D721Med (cell line): ENCODE results near the gene MMAB.

Source experiments
- DNase-seq: peaks from one replicate; pipeline ENCODE4 v3.0.0; 2011; ENCODE audit warnings: low spot score; ENCODE audit not compliant: insufficient read length
- FAIRE-seq: peaks from 2 replicates; lab custom pipeline; 2011; peaks lifted over from hg19 to GRCh38; lab: Jason Lieb, UNC
- CTCF ChIP-seq: IDR thresholded peaks from 2 replicates; pipeline ENCODE4 v1.5.1; 2012; ENCODE audit warnings: mild to moderate bottlenecking, control low read depth; ENCODE audit not compliant: insufficient read depth; ENCODE audit errors: missing control alignments

Gene MMAB

DNA sequence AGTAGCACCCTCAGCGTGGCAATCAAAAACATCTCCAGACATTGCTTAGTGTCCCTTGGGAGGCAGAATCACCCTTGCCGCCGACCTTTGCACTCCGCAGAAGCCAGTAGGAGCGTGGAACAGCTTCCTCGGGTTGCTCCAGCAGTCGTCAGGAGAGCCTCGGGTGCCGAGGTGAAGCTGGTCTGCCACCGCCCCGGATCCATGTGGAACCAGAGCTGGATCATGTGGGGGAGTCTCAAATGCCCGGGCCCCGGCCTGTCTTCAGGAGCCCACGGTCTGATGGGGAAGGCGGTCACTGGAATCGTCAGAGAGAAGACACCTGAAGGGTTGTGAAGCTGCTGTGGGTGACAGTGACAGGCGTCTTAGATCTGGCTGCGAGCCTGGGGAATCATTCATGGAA, 14.6 kb upstream of the MMAB start:
- no peak for FAIRE-seq
- TF ChIP-seq CTCF = no peak
- DNase-seq = no peak

DNA sequence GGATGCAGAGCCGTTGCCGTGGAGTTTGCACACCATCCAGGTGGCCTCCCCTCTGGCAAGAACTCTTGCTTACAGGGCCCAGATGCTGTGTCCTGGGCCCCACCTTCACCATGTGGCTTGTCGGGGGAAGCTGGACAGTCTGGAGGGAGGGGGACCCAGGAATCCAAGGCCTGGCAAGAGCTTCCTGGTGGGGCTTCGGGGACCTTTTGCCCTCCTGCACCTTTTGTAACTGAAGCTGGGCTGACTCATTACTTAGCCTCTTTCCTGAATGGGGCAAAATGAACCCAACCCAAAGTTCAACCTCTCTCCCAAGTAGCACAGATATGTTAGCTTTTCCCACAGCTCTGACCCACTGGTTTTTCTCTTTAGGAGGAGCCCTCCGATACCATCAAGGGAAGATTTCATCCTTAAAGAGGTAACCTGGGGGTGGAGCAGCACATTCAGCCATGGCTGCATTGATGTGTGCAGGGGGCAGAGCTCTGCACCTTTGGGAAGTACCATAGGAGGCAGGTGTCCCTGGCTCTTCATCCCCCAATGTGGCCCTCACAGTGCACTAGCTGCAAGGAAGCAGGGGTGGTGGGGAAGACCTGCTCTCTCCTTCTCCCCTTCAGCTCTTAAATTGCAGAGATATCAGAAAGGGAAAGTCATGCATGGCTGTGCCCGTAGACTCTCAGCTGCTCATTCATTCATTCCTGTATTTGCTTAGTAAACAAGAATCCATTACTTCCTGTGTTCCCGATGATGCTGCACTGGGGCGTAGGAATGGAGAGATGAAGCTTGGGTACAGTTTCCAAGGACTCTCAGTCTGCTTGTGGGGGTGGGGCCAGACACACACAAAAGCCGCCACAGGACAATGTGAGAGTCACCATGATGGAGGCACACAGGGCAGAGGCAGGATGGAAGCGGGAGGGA, 13.3 kb upstream of the MMAB start:
- no peak for TF ChIP-seq CTCF
- DNase-seq = no peak
- FAIRE-seq = no peak

DNA sequence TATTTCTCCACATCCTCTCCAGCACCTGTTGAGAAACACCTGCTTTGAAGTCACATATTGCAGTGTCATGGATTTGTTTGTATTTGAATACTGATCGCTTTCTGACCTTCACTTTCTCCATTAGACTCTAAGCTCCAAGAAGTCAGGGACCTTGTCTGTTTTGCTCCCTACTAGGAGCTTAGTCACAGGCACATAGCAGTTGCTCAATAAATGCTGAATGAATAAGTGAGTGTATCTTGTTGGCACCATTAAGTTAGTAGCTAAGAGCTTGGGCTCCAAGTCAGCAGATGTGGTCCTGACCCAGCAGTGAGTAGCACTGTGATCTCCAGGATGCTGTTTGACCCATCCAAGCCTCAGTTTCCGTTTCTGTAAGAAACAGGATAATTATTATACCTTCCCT, 10.4 kb upstream of the MMAB start:
- no peak for TF ChIP-seq CTCF
- DNase-seq (no peak), FAIRE-seq (no peak)

- DNase-seq (no peak), FAIRE-seq (no peak)
- no peak for TF ChIP-seq CTCF
Observed at GRCh38 chr12:109582636-109583035, 9.3 kb upstream of the MMAB start.

DNA sequence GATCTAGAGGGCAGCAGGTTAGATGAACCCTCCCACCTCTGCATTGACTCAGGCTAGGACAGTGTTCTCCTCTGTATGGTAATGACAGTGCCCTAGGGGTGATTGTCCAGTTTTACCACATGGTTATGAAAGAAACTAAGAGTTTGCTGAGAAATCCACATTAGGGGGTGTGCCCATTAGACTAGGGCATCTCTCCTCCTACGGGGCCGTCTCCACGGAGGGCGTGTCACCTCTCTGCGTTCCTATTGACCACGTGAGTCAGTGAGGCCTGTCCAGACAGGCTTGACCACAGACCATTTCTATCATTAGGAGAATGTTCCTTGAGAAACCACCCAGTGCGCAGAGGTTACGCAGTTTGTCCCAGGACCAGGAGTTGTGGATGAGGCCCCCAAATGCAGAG, 8.6 kb upstream of the MMAB start:
- DNase-seq (no peak), FAIRE-seq (no peak)
- TF ChIP-seq CTCF = no peak

GRCh38 chr12:109581334-109581691, 8.0 kb upstream of the MMAB start:
- FAIRE-seq (no peak), DNase-seq (no peak)
- no peak for TF ChIP-seq CTCF

DNA sequence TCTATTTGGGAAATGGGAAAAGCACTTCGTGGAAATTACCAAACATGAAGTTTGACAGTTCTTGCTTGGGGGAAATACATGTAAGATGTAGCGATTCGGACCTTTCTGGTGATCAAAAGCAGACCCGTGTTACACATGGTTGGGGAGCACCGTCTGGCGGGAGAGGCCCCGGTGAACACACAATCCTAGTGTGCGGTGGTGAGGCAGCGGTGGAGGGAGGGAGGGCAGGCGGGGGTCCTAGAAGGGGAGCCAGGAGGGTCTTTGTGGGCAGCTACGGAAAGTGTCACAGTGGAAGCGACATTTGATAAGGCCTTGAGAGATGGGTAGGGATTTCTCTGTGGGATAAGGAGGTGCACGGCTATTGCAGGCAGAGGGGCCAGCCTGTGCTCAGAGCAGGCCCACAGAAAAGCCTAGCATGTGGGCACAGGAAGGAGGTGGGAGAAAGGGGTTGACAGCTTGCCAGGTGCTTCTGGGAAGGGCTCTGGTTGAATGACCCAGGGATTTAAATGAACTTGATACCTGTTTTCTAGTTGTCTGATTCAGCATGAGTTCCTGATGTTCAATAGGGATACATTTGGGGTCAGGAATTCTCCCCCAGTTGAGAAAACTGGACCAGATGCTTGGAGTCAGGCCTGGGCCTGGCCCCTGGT, 7.5 kb upstream of the MMAB start:
- TF ChIP-seq CTCF = no peak
- no peak for DNase-seq
- no peak for FAIRE-seq
